HG03135 (cell line): ENCODE measurements around the gene ZC3H4.

ENCODE experiments used
- ATAC-seq: cut with Tn5 transposase; IDR thresholded peaks from one replicate; pipeline ENCODE4 v1.9.1; 2021; ENCODE audit warnings: mild to moderate bottlenecking, moderate library complexity; ENCODE audit not compliant: unreplicated experiment

Gene ZC3H4

DNA sequence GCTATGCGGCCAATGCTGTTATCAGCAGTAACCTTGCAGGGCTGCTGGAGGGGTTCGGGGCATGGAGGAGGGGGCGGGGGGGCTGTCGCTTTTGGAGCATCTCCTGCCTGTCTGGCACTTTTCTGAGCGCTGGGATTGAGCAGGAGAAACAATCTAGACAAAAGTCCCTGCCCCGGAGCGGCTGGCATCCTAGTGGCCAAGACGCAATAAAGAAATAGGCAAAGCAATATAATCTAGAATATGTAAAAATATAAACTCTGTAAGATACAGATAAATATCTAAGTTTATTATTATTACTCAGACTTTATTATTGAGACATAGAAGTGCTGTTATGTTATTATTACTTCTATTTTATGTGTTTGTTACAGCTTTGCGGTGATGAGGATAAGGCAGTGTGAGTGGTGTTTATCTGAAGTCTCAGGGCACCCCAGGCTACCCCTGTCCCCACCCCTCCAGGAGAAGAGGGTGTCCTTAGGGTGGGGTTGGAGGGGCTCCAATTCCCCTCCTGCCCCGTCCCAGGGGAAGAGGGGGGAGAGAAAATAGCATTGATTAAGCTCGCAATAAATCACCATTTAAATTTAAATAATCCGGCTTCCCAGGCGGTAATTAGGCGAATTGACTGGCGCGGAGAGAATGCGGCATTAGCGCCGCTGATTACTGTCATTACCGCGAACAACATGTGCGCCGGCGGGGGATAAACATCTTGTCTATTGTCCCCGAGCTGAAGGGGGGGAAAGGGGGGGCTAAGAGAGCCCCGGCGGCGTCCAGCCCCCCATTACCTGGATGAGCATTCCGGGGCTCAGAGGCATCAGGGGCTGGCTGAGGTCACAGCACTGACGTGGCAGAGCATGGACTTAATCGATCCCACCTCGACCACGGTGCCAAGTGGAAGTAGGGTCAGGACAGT, 90.8 kb downstream of the ZC3H4 start:
- no peak for ATAC-seq

DNA sequence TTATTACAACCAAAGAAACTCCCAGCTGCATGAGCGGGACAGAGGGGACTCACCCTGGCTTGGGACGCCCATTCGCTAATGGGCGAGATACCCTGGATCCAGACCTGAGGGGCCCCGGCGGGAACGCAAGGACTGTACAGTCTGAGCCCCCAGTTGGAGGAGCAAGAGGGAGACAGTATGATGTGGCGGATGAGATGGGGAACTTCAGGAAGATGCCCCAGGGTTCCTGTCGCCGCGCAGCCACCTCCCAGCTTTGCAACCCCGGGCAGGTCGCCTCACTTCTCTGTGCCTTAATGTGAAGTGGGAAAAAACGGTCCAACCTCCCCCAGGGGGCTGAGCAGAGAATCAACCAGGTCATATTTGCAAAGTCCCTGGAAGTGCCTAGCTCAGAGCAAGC, 91.4 kb downstream of the ZC3H4 start:
- ATAC-seq: no peak

DNA sequence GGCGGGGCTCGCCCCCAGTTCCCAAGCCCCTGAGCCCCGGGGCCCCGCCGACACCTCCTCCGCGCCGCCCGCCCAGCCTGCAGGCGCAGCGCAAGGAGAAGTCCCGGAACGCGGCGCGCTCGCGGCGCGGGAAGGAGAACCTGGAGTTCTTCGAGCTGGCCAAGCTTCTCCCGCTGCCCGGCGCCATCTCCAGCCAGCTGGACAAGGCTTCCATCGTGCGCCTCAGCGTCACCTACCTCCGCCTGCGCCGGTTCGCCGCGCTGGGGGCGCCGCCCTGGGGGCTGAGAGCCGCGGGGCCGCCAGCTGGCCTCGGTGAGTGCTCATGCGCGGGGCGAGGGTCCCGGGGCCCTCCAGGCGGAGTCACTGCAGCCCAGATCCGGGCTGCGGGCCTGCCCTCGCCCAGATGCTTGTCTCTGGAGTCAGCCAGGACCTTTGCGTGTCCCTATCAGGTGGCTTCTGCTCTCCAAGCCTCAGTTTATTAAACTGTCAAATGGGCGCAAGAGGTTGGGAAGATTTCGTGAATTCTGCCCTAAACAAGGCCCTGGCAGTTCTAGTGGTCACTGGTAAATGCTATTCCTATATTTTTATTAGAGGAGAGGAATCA, 91.9 kb downstream of the ZC3H4 start:
- no peak for ATAC-seq

DNA sequence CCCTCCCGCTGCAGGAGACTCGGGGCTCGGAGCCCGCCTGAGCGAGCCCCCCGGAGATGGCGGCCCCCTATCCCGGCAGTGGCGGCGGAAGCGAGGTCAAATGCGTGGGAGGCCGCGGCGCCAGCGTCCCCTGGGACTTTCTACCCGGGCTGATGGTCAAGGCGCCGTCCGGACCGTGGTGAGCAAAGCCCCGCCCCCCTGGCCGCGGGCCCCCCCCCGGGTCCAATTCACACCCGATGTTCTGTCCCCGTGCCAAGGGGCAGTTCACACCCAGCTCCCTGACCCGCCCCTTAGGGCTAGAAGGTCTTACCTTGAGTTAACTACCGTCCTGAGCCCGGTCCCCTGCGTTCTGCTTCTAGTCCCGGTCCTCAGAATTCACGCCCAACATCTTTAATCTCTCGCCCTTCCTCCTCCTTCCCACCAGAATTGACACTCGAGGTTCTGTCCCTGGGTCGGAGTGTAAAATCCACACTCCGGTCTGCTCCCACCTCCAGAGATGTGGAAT, 92.5 kb downstream of the ZC3H4 start:
- no peak for ATAC-seq

DNA sequence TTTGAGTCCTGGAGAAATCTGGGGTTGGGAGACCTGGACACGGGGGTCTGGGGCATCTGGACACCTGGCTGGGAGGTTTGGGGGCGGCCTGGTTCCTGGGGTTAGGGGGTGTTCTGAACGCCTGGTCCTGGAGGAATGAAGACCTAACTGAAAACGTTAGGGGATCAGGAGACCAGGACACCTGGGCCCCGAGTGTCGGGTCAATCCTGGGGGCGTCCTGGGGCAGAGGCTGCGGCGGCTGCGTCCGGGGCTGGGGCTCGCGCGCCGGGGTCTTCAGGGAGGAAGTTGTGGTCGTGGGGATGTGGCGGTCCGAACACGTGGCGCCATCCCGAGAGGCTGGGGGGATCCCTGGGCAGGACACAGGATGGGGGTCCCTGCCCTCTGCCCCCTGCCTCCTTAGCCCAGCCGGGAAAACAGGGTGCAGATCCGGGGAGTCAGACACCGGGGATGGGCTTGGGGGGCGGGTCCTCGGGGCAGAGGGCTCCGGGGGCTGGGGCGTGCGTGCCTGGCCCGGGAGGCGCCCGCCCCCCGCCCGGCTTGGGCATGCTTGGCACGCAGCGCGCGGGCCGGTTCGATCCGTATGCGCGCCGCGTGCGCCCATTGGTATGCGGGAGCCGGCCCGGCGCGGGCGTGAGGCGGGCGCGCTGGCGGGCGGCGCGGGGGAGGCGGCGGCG, 93.3 kb downstream of the ZC3H4 start:
- ATAC-seq: no peak

DNA sequence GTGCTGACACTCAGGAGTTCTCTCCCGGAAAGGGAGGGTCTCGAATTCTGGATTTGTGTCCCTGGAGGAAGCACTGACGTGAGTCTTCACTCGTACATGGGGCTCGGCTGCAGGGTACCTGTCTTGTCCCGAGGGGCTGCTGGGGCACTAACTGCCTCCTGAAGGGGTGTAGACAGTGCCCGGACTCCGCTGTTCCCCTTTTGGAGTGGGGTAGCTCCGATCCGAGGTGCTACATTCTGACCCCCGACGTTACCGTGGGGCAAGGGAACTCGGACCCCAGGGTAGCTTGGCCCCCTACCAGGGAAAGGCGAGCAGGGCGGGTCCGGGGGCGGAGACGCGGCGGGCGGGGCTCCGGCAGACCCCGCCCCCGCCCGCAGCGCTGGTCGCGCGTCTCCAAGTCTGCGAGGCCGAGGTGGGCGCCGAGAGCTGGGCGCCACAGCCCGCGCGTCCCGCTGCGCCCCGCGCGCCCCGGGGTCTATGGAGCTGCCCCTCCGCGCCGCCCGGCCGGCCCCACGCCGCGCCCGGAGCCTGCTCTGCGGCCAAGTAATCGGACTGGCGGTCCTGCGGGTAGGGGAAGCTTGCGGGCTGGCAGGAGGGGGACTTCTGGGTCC, 94.0 kb downstream of the ZC3H4 start, which contains the start of gene NPAS1:
Gene NPAS1, plus strand, starts transcription at position 407 of the 611 bp plus-strand sequence. CDS start 1,211 bp downstream, outside the sequence.
- no peak for ATAC-seq

DNA sequence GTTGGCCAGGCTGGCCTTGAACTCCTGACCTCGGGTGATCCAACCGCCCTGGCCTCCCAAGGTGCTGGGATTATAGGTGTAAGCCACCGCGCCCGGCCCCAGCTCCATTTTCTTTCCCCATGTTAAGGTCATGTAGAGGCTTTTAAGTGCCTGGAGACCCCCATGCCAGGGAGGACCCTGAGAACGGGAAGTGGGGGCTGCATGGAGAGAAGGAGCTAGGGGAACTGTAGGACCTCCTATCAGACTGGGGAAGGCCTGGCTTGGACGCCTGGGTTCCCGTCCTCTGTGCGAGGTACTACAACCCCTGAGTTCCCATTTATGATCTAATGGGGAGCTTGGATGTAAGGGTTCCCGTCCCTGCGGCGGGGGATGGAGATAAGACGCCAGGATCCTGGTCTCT, 94.7 kb downstream of the ZC3H4 start:
- no peak for ATAC-seq
